Mononuclear cell (primary cell): ENCODE measurements around the gene CAVIN3. TPM values are rescaled to one million over a fixed set of nuclear protein-coding genes. Genes with fewer than 3 reads are reported as not detected.

Experiments used
- total RNA-seq: library from RNA; depleted of rRNA; stranded (reverse); fragments of >200 nt; gene quantifications from one replicate; pipeline ENCODE4 v1.2.3, GENCODE V29; 2012

Gene CAVIN3
- total RNA-seq, 1 donor, result 1.8 TPM

Other genes with a start within 250 kb of the CAVIN3 start
- not detected for gene OR56B4, start 212.8 kb downstream of the CAVIN3 start, total RNA-seq
- gene OR52B2, start 150.2 kb downstream of the CAVIN3 start, total RNA-seq, result not detected
- not detected for gene OR52W1, start 121.3 kb downstream of the CAVIN3 start, total RNA-seq
- gene C11orf42, start 114.9 kb downstream of the CAVIN3 start, total RNA-seq, result not detected
- gene FHIP1B, start 85.9 kb downstream of the CAVIN3 start, total RNA-seq, result 27.6 TPM
- gene CNGA4, start 81.4 kb downstream of the CAVIN3 start, total RNA-seq, result 0.21 TPM
- gene CCKBR, start 60.7 kb downstream of the CAVIN3 start, total RNA-seq, result not detected
- gene SMPD1, start 70.0 kb upstream of the CAVIN3 start, total RNA-seq, result 21.1 TPM
- gene APBB1, start 98.6 kb upstream of the CAVIN3 start, total RNA-seq, result 57.1 TPM
- 0.31 TPM for gene HPX, start 120.5 kb upstream of the CAVIN3 start, total RNA-seq
- 12.1 TPM for gene TRIM3, start 153.4 kb upstream of the CAVIN3 start, total RNA-seq
- gene ARFIP2, start 160.8 kb upstream of the CAVIN3 start, total RNA-seq, result 33.3 TPM
- gene TIMM10B, start 161.0 kb upstream of the CAVIN3 start, total RNA-seq, result 70.2 TPM
- gene DNHD1, start 176.8 kb upstream of the CAVIN3 start, total RNA-seq, result 18.3 TPM